PFSK-1 (cell line): Measurements from ENCODE around the gene BUD31.

Source experiments
- FOXP2 ChIP-seq: optimal IDR thresholded peaks from 2 replicates; pipeline ENCODE3; 2011; ENCODE audit warnings: borderline replicate concordance, control low read depth, inconsistent platforms; ENCODE audit not compliant: insufficient read depth; ENCODE audit errors: extremely low read length, extremely low read depth
- POLR2AphosphoS5 ChIP-seq: IDR thresholded peaks from 2 replicates; pipeline ENCODE4 v1.6.1; 2012; ENCODE audit warnings: low read depth, mild to moderate bottlenecking, control low read depth, low read length, moderate library complexity
- REST ChIP-seq, 2 experiments: IDR thresholded peaks; 2 replicates each; pipeline versions ENCODE4 v1.6.1 to v1.8.0; 2011 to 2012; ENCODE audit warnings: low read depth in 2 of 2, low read length in 2 of 2, control low read depth in 1 of 2, inconsistent platforms in 1 of 2, mild to moderate bottlenecking in 1 of 2, moderate library complexity in 1 of 2; ENCODE audit not compliant: insufficient read depth in 1 of 2
- SIN3A ChIP-seq: IDR thresholded peaks from 2 replicates; pipeline ENCODE4 v1.6.1; 2012; ENCODE audit warnings: mild to moderate bottlenecking, low read length, moderate library complexity, borderline replicate concordance; ENCODE audit not compliant: insufficient read depth
- TAF1 ChIP-seq: IDR thresholded peaks from 2 replicates; pipeline ENCODE4 v1.6.1; 2012; ENCODE audit warnings: low read length, control low read depth, borderline replicate concordance; ENCODE audit not compliant: insufficient read depth

BUD31 gene

GRCh38 chr7:99365318-99366141 lies 43.2 kb upstream of the BUD31 start:
- TF ChIP-seq TAF1, result no peak
- no peak for TF ChIP-seq FOXP2
- no peak for TF ChIP-seq SIN3A
- TF ChIP-seq POLR2AphosphoS5, result no peak
- TF ChIP-seq REST (IDR thresholded peaks at IDR 0.05; ENCODE audit: insufficient read depth in 1 of 2, low read depth in 2 of 2, low read length in 2 of 2), result no peak

GRCh38 chr7:99366646-99367045 lies 42.1 kb upstream of the BUD31 start:
- TF ChIP-seq FOXP2 (no peak), SIN3A (no peak), POLR2AphosphoS5 (no peak), REST (IDR thresholded peaks at IDR 0.05; ENCODE audit: insufficient read depth in 1 of 2, low read depth in 2 of 2, low read length in 2 of 2) (no peak), TAF1 (no peak)

- TF ChIP-seq POLR2AphosphoS5 (no peak), TAF1 (no peak), SIN3A (no peak), REST (IDR thresholded peaks at IDR 0.05; ENCODE audit: insufficient read depth in 1 of 2, low read depth in 2 of 2, low read length in 2 of 2) (no peak), FOXP2 (no peak)
Measured at GRCh38 chr7:99368750-99369389, 39.9 kb upstream of the BUD31 start.

- TF ChIP-seq POLR2AphosphoS5 (no peak), TAF1 (no peak), SIN3A (no peak), FOXP2 (no peak), REST (IDR thresholded peaks at IDR 0.05; ENCODE audit: insufficient read depth in 1 of 2, low read depth in 2 of 2, low read length in 2 of 2) (no peak)
Measured at GRCh38 chr7:99369767-99370391, 38.9 kb upstream of the BUD31 start.
